Endothelial cell of umbilical vein (primary cell): ENCODE measurements around the gene M1AP. TPM values are rescaled to one million over a fixed set of nuclear protein-coding genes. Genes with fewer than 3 reads are reported as not detected.

ENCODE experiments used
- BruUV-seq: library from RNA; stranded (reverse); fragments of 400-500 nt; replicated peaks from 2 replicates; lab custom pipeline; 2021; lab: Mats Ljungman, UMichigan
- CTCF ChIA-PET: fragments of 300-600, 350-600 bp; sonication (Branson Sonifier 250); formaldehyde crosslinking; loops from one replicate; lab custom pipeline; 2021; ENCODE audit warnings: antibody characterized with exemption, inconsistent platforms; lab: Charles Lee
- POLR2A ChIA-PET: fragments of 300-600, 350-600 bp; sonication (Branson Sonifier 250); formaldehyde crosslinking; loops from one replicate; lab custom pipeline; 2021; ENCODE audit warnings: antibody characterized with exemption, inconsistent platforms; lab: Charles Lee
- DNase-seq: peaks from one replicate; pipeline ENCODE4 v3.0.0-alpha.2; 2011; ENCODE audit warnings: low read depth, low spot score
- FAIRE-seq: peaks from 2 replicates; lab custom pipeline; 2011; peaks lifted over from hg19 to GRCh38; lab: Jason Lieb, UNC
- H2AFZ ChIP-seq: 2 replicates; pipeline ENCODE4 v1.6.0; 2012; ENCODE audit warnings: low read depth, low read length, control low read depth, inconsistent platforms
- H3K27ac ChIP-seq: 2 replicates; pipeline ENCODE4 v1.5.1; 2011; ENCODE audit warnings: low read depth, mild to moderate bottlenecking, control low read depth, low read length, moderate library complexity; ENCODE audit not compliant: insufficient read depth
- H3K27me3 ChIP-seq, 2 experiments: 2 replicates each; pipeline versions ENCODE4 v1.6.0 to v1.6.1; 2011; ENCODE audit warnings: low read length in 2 of 2, mixed read lengths in 1 of 2; ENCODE audit not compliant: control insufficient read depth in 2 of 2, insufficient read depth in 2 of 2
- H3K36me3 ChIP-seq, 2 experiments: 2 replicates in 1 of 2; 3 replicates in 1 of 2; pipeline ENCODE4 v1.5.1; 2011; ENCODE audit warnings: low read length in 2 of 2, mild to moderate bottlenecking in 1 of 2, moderate library complexity in 1 of 2; ENCODE audit not compliant: control insufficient read depth in 2 of 2, insufficient read depth in 2 of 2; ENCODE audit errors: extremely low read depth in 1 of 2
- H3K4me1 ChIP-seq: 3 replicates; pipeline ENCODE4 v1.5.1; 2011; ENCODE audit warnings: mild to moderate bottlenecking, low read length; ENCODE audit not compliant: control insufficient read depth, insufficient read depth; ENCODE audit errors: extremely low read depth
- H3K4me2 ChIP-seq: 2 replicates; pipeline ENCODE4 v1.6.1; 2011; ENCODE audit warnings: low read length, control low read depth, mixed read lengths; ENCODE audit not compliant: insufficient read depth
- H3K4me3 ChIP-seq, 3 experiments: fragments of 200-600 bp in 1 of 3; sonication (generic), shearing (Covaris generic) in 1 of 3; replicated peaks in 1 of 3; 2 replicates each; pipeline ENCODE4 v1.5.1; 2011 to 2016; ENCODE audit warnings: control low read depth in 3 of 3, low read length in 3 of 3, mild to moderate bottlenecking in 2 of 3, inconsistent platforms in 1 of 3, low read depth in 1 of 3, moderate library complexity in 1 of 3; ENCODE audit not compliant: insufficient read depth in 1 of 3
- H3K79me2 ChIP-seq: 2 replicates; pipeline ENCODE4 v1.6.0; 2012; ENCODE audit warnings: low read length, inconsistent platforms; ENCODE audit not compliant: control insufficient read depth, insufficient read depth
- H3K9ac ChIP-seq: replicated peaks from 2 replicates; pipeline ENCODE3; 2011; ENCODE audit warnings: low read length, control low read depth; ENCODE audit not compliant: insufficient read depth; ENCODE audit errors: extremely low read depth
- H3K9me1 ChIP-seq: replicated peaks from 3 replicates; pipeline ENCODE4 v1.6.0; 2011; ENCODE audit warnings: mild to moderate bottlenecking, low read length; ENCODE audit not compliant: control insufficient read depth, insufficient read depth; ENCODE audit errors: extremely low read depth
- H3K9me3 ChIP-seq: replicated peaks from 2 replicates; pipeline ENCODE4 v1.5.1; 2012; ENCODE audit warnings: low read length, inconsistent platforms; ENCODE audit not compliant: control insufficient read depth, insufficient read depth
- H4K20me1 ChIP-seq: replicated peaks from 2 replicates; pipeline ENCODE3; 2011; ENCODE audit warnings: mild to moderate bottlenecking, low read length; ENCODE audit not compliant: control insufficient read depth, insufficient read depth; ENCODE audit errors: extremely low read depth
- CTCF ChIP-seq, 2 donors: IDR thresholded peaks; 1 replicate in 1 of 2; 2 replicates in 1 of 2; pipeline ENCODE4 v1.5.1; 2011; ENCODE audit warnings: low read length in 2 of 2, mild to moderate bottlenecking in 2 of 2, moderate library complexity in 2 of 2, control low read depth in 1 of 2, inconsistent platforms in 1 of 2, low read depth in 1 of 2; ENCODE audit not compliant: insufficient read depth in 1 of 2; ENCODE audit errors: extremely low read depth in 1 of 2
- EZH2 ChIP-seq: IDR thresholded peaks from 2 replicates; pipeline ENCODE4 v1.6.1; 2012; ENCODE audit warnings: borderline replicate concordance, low read depth, mild to moderate bottlenecking, moderate library complexity, low read length, inconsistent platforms; ENCODE audit not compliant: severe bottlenecking
- FOS ChIP-seq: IDR thresholded peaks from 2 replicates; pipeline ENCODE4 v1.6.1; 2011; ENCODE audit warnings: mild to moderate bottlenecking, low read length, moderate library complexity, borderline replicate concordance; ENCODE audit not compliant: insufficient read depth
- GATA2 ChIP-seq: IDR thresholded peaks from 2 replicates; pipeline ENCODE4 v1.7.0; 2011; ENCODE audit warnings: low read depth, mild to moderate bottlenecking, moderate library complexity, mixed read lengths, low read length; ENCODE audit not compliant: insufficient read length, insufficient read depth
- MAX ChIP-seq: IDR thresholded peaks from 2 replicates; pipeline ENCODE4 v1.6.1; 2011; ENCODE audit not compliant: insufficient read depth, insufficient read length
- MYC ChIP-seq: IDR thresholded peaks from one replicate; pipeline ENCODE4 v1.6.1; 2011; ENCODE audit warnings: mild to moderate bottlenecking, low read depth, low read length
- POLR2AphosphoS5 ChIP-seq: IDR thresholded peaks from 2 replicates; pipeline ENCODE4 v1.6.1; 2012; ENCODE audit warnings: low read depth, mild to moderate bottlenecking, control low read depth, low read length, moderate library complexity; ENCODE audit not compliant: insufficient read depth
- dilution Hi-C: fragments of 300-500 bp; cut with MboI; formaldehyde crosslinking; loops from one replicate; pipeline ENCODE4 v1.15.0; 2019; ENCODE audit warnings: low sequenced_read_pairs; ENCODE audit not compliant: extremely low pct_ligation_motif_present
- intact Hi-C: fragments of 100-400 bp; cut with micrococcal nuclease; formaldehyde crosslinking; loops from one replicate; pipeline ENCODE4 v1.10.0; 2022
- polyA plus RNA-seq, 4 experiments: library from polyadenylated mRNA; depleted of rRNA in 3 of 4; stranded (reverse) in 3 of 4; unstranded in 1 of 4; fragments of >200 nt; gene quantifications; 2 replicates each; pipeline versions ENCODE4 v1.2.1 to v1.2.3, GENCODE V29; 2011 to 2012; ENCODE audit warnings: missing spikeins in 1 of 4
- total RNA-seq: library from RNA; stranded (reverse); gene quantifications from 2 replicates; pipeline ENCODE4 v1.2.3, GENCODE V29; 2021

M1AP gene
- total and polyA plus RNA-seq, 2 donors (not counting 3 experiments of a cell fraction or from before 2014, with no cell fraction given): 0.04 TPM; not detected in 1

- Histone ChIP-seq H3K9me1 (no peaks in the 10 kb centered on the region), H3K9ac (no peak overlapping the region), H2AFZ (no peak overlapping the region), H3K36me3 (no peaks in the 10 kb centered on the region), H3K4me1 (no peaks in the 10 kb centered on the region), H3K79me2 (no peaks in the 10 kb centered on the region), H3K27me3 (peaks cover 17 to 30% of the 10 kb centered on the region in 2 experiments), H3K4me3 (no peak overlapping the region), H3K9me3 (no peaks in the 10 kb centered on the region), H3K27ac (no peak overlapping the region), H3K4me2 (no peak overlapping the region), H4K20me1 (no peaks in the 10 kb centered on the region)
- BruUV-seq: no TSS peak
- CTCF ChIA-PET: interaction anchor here (0.7 to 1.0 kb wide), 2 partner anchors 9 to 18 kb away, joined by 3 read pairs; no protein-coding TSS in a partner anchor
- dilution Hi-C loops (no loop called here), intact Hi-C loops (no loop called here)
- FAIRE-seq (no peak), DNase-seq (no peak)
- POLR2A ChIA-PET: no interaction called here
- no peak for TF ChIP-seq MYC
- no peak for TF ChIP-seq POLR2AphosphoS5
- no peak for TF ChIP-seq FOS
- TF ChIP-seq MAX: no peak
- TF ChIP-seq CTCF (IDR thresholded peaks at IDR 0.05; ENCODE audit: extremely low read depth in 1 of 2, insufficient read depth in 1 of 2, low read depth in 1 of 2, low read length in 2 of 2): no peak
- TF ChIP-seq EZH2: no peak
- no peak for TF ChIP-seq GATA2
These were observed 48.7 kb upstream of the M1AP start for GRCh38 chr2:74696829-74697228.
